Prostate gland (tissue), 2 donors: ENCODE measurements around the gene CUTC.

ENCODE experiments used
- POLR2A ChIP-seq: fragments of 450-650 bp; IDR thresholded peaks from one replicate; pipeline ENCODE4 v1.6.1; 2016; ENCODE audit warnings: antibody characterized with exemption, mild to moderate bottlenecking
- POLR2AphosphoS5 ChIP-seq: sonication (generic); formaldehyde crosslinking; IDR thresholded peaks from one replicate; pipeline ENCODE4 v1.6.1; 2017; ENCODE audit warnings: antibody characterized with exemption
- TF ChIP-seq, protein P1 (sequence below), 4 experiments: fragments of 200-600 bp in 2 of 4; fragments of 450-650 bp in 2 of 4; sonication (generic) in 2 of 4; IDR thresholded peaks; 1 replicate in 3 of 4; 2 replicates in 1 of 4; pipeline ENCODE4 v1.5.1; 2016 to 2019; ENCODE audit warnings: antibody characterized with exemption in 4 of 4, mild to moderate bottlenecking in 2 of 4, moderate library complexity in 2 of 4

GRCh38 chr10:99777918-99778714, 46.1 kb downstream of the CUTC start:
- no peak for TF ChIP-seq POLR2A
- TF ChIP-seq, protein P1, sequence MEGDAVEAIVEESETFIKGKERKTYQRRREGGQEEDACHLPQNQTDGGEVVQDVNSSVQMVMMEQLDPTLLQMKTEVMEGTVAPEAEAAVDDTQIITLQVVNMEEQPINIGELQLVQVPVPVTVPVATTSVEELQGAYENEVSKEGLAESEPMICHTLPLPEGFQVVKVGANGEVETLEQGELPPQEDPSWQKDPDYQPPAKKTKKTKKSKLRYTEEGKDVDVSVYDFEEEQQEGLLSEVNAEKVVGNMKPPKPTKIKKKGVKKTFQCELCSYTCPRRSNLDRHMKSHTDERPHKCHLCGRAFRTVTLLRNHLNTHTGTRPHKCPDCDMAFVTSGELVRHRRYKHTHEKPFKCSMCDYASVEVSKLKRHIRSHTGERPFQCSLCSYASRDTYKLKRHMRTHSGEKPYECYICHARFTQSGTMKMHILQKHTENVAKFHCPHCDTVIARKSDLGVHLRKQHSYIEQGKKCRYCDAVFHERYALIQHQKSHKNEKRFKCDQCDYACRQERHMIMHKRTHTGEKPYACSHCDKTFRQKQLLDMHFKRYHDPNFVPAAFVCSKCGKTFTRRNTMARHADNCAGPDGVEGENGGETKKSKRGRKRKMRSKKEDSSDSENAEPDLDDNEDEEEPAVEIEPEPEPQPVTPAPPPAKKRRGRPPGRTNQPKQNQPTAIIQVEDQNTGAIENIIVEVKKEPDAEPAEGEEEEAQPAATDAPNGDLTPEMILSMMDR (IDR thresholded peaks at IDR 0.05) = no peak
- TF ChIP-seq POLR2AphosphoS5 = no peak
